Tibial nerve (tissue), 4 donors: ENCODE data around the gene BRSK2.

Source experiments
- CTCF ChIP-seq, 5 experiments: fragments of 200-600 bp in 3 of 5; fragments of 450-650 bp in 2 of 5; sonication (generic) in 3 of 5; IDR thresholded peaks; one replicate each; pipeline ENCODE4 v1.5.1; 2016 to 2019; ENCODE audit warnings: antibody characterized with exemption in 5 of 5, mild to moderate bottlenecking in 3 of 5, moderate library complexity in 2 of 5
- EP300 ChIP-seq, 2 donors: sonication (generic); formaldehyde crosslinking; IDR thresholded peaks; one replicate each; pipeline ENCODE4 v1.6.1; 2017; ENCODE audit warnings: antibody characterized with exemption in 2 of 2, mild to moderate bottlenecking in 1 of 2
- POLR2A ChIP-seq, 2 donors: fragments of 450-650 bp; IDR thresholded peaks; one replicate each; pipeline ENCODE4 v1.6.1; 2017; ENCODE audit warnings: antibody characterized with exemption in 2 of 2, mild to moderate bottlenecking in 2 of 2, moderate library complexity in 2 of 2

GRCh38 chr11:1480555-1481482 is 91.1 kb downstream of the BRSK2 start:
- TF ChIP-seq CTCF (IDR thresholded peaks at IDR 0.05) (no peak), POLR2A (IDR thresholded peaks at IDR 0.05) (no peak), EP300 (IDR thresholded peaks at IDR 0.05) (no peak)
